ENCODE measurements around the gene INHA.

INHA gene

GRCh38 chr2:219554350-219554749, 17.8 kb upstream of the INHA start:
- TF ChIP-seq CTCF (IDR thresholded peaks at IDR 0.05; ENCODE audit: extremely low read depth, missing control alignments): no peak
- no peak for DNase-seq (ENCODE audit: low spot score)

DNA sequence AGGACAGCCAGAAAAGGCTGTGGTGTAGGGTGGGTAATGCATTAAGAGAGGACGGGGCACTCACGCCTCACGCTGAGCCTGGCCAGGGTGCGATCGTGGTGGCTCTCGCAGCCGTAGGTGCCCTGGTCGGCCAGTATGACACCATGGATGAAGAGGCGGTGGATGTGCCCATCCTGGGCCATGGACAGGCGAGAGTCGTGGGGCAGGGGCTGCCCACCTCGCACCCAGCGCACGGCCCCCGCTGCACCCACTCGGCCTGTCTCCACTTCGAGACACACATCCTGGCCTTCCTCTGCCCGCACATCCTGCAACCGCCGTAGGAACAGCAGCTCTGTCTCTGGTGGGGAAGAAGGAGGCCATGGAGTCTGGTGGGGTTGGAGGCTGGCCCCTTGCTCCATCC, 16.2 kb upstream of the INHA start:
- TF ChIP-seq CTCF (IDR thresholded peaks at IDR 0.05; ENCODE audit: extremely low read depth, missing control alignments): no peak
- no peak for DNase-seq (ENCODE audit: low spot score)

GRCh38 chr2:219556413-219556812, 15.7 kb upstream of the INHA start:
- no peak for DNase-seq (ENCODE audit: low spot score)
- no peak for TF ChIP-seq CTCF (IDR thresholded peaks at IDR 0.05; ENCODE audit: extremely low read depth, missing control alignments)

- no peak for DNase-seq (ENCODE audit: low spot score)
- no peak for TF ChIP-seq CTCF (IDR thresholded peaks at IDR 0.05; ENCODE audit: extremely low read depth, missing control alignments)
Observed at GRCh38 chr2:219557320-219557719, 14.8 kb upstream of the INHA start.

GRCh38 chr2:219557791-219558785, 14.0 kb upstream of the INHA start:
- TF ChIP-seq CTCF (IDR thresholded peaks at IDR 0.05; ENCODE audit: extremely low read depth, missing control alignments): no peak
- DNase-seq (ENCODE audit: low spot score): no peak

DNA sequence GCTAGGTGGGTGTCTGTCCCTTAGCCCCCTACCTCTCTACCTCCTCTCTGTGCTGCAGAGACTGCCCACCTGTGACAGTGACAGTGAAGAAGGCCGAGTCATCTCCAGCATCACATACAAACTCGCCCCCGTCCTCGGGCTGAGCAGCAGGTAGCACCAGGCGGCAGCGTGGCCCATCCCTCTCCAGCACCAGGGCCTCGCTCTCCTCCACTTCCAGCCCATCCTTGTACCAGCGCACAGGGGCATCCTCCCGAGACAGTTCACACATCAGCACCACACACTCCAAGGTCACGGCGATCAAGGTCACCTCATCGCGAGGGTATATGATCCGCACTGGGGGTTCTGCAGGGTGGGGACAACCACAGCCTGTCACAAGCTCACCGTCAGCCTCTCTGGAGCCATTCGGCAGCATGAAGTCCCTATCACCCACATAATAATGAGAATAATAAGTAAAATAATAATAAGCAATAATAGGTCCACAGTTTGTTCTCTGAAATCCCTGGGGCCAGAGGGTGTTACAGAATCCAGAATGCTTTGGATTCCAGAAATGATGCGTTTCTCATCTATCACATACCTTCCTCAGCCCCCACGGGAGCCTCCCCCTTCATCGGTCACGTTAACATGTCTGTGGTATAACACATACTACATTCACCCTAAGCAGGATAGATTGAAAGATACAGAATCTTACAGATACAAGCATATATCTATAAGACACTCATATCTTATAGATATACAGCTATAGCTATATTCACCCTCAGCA, 12.8 kb upstream of the INHA start:
- TF ChIP-seq CTCF (IDR thresholded peaks at IDR 0.05; ENCODE audit: extremely low read depth, missing control alignments): no peak
- DNase-seq (ENCODE audit: low spot score): no peak
